DND-41 (cell line): ENCODE results near the gene ETNK2.

ENCODE experiments used
- ATAC-seq: fragments of 200-7000 bp; cut with Tn5 transposase; 3 replicates; pipeline ENCODE4 v1.9.1; 2021; ENCODE audit warnings: low read depth; ENCODE audit not compliant: insufficient read depth
- DNase-seq: peaks from one replicate; pipeline ENCODE4 v3.0.0-alpha.2; 2020
- H2AFZ ChIP-seq: 2 replicates; pipeline ENCODE4 v1.6.0; 2012; ENCODE audit warnings: low read depth, low read length
- H3K27ac ChIP-seq: 2 replicates; pipeline ENCODE4 v1.5.1; 2012; ENCODE audit warnings: low read length, inconsistent platforms
- H3K27me3 ChIP-seq: fragments of 200-600 bp; sonication (generic); 2 replicates; pipeline ENCODE4 v1.6.0; 2012; ENCODE audit warnings: low read length, mild to moderate bottlenecking, inconsistent platforms; ENCODE audit not compliant: insufficient read depth, poor library complexity
- H3K36me3 ChIP-seq: 2 replicates; pipeline ENCODE4 v1.5.1; 2012; ENCODE audit warnings: low read length, inconsistent platforms; ENCODE audit not compliant: insufficient read depth
- H3K4me1 ChIP-seq: 2 replicates; pipeline ENCODE4 v1.5.1; 2012; ENCODE audit warnings: mild to moderate bottlenecking, low read length; ENCODE audit not compliant: insufficient read depth
- H3K4me2 ChIP-seq: 2 replicates; pipeline ENCODE4 v1.6.0; 2012; ENCODE audit warnings: mild to moderate bottlenecking, moderate library complexity, low read length, inconsistent platforms; ENCODE audit not compliant: insufficient read depth
- H3K4me3 ChIP-seq, 2 experiments: fragments of 200-600 bp in 1 of 2; shearing (Covaris generic) in 1 of 2; 2 replicates each; pipeline ENCODE4 v1.5.1; 2012 to 2016; ENCODE audit warnings: inconsistent platforms in 2 of 2, low read length in 2 of 2, mild to moderate bottlenecking in 2 of 2, low read depth in 1 of 2, moderate library complexity in 1 of 2
- H3K79me2 ChIP-seq: 2 replicates; pipeline ENCODE4 v1.6.0; 2012; ENCODE audit warnings: low read length, inconsistent platforms; ENCODE audit not compliant: insufficient read depth
- H3K9ac ChIP-seq: 2 replicates; pipeline ENCODE4 v1.6.0; 2012; ENCODE audit warnings: low read depth, mild to moderate bottlenecking, inconsistent platforms, low read length, moderate library complexity
- H3K9me3 ChIP-seq: 2 replicates; pipeline ENCODE4 v1.5.1; 2012; ENCODE audit warnings: low read length, moderate library complexity, mild to moderate bottlenecking, inconsistent platforms; ENCODE audit not compliant: insufficient read depth, severe bottlenecking
- H4K20me1 ChIP-seq: 2 replicates; pipeline ENCODE4 v1.6.0; 2012; ENCODE audit warnings: low read length; ENCODE audit not compliant: insufficient read depth
- EZH2 ChIP-seq: IDR thresholded peaks from 3 replicates; pipeline ENCODE4 v1.6.1; 2012; ENCODE audit warnings: borderline replicate concordance, low read depth, mild to moderate bottlenecking, moderate library complexity, low read length, inconsistent platforms; ENCODE audit not compliant: severe bottlenecking
- TF ChIP-seq, protein P1 (sequence below): IDR thresholded peaks from 2 replicates; pipeline ENCODE4 v1.5.1; 2012; ENCODE audit warnings: borderline replicate concordance, low read length, moderate library complexity, mild to moderate bottlenecking; ENCODE audit not compliant: poor library complexity, severe bottlenecking; ENCODE audit errors: extremely low read depth

Gene ETNK2

DNA sequence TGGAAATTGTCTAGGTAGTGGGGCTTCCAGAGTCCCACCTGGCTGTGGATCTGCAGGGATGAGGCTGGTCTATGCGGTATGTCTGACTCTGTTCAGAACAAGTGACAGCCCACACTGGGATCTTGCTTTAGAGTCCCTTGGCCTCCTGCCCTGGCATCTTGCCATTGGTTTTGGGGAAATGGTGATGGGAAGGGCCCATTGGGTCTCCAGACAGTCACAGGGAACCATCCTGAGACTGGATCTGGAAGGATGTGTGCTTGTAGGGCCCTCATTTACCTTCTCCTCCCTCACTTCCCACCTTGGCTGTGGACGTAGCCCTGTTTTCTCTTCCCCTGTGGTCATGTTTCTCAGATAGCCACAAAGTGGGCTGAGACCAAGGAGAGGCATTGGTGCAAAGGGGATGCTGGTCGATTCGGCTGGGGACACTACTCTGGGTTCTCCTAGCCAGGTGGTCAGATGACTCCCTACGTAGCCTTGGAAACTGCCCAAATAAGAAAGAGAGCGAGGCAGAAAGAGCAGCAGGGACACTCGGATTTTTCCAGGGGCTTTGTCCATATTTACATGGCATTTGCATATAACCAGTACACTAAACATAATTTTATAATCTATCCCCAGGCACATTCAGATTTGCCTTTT is 63.8 kb downstream of the ETNK2 start:
- ATAC-seq (no peak), DNase-seq (no peak)
- no peak overlapping the region for H3K4me3 ChIP-seq
- H3K9ac ChIP-seq, result no peak overlapping the region
- H3K4me1 ChIP-seq, result no peaks in the 10 kb centered on the region
- H3K79me2 ChIP-seq, result no peaks in the 10 kb centered on the region
- H3K9me3 ChIP-seq, result no peaks in the 10 kb centered on the region
- no peak overlapping the region for H3K27ac ChIP-seq
- no peak overlapping the region for H2AFZ ChIP-seq
- H3K27me3 ChIP-seq, result peaks cover 10% of the 10 kb centered on the region
- H4K20me1 ChIP-seq, result 0 out of 2 replicates have a peak, but pooled peaks cover 6% of the 10 kb centered on the region
- no peak overlapping the region for H3K4me2 ChIP-seq
- TF ChIP-seq, protein P1, sequence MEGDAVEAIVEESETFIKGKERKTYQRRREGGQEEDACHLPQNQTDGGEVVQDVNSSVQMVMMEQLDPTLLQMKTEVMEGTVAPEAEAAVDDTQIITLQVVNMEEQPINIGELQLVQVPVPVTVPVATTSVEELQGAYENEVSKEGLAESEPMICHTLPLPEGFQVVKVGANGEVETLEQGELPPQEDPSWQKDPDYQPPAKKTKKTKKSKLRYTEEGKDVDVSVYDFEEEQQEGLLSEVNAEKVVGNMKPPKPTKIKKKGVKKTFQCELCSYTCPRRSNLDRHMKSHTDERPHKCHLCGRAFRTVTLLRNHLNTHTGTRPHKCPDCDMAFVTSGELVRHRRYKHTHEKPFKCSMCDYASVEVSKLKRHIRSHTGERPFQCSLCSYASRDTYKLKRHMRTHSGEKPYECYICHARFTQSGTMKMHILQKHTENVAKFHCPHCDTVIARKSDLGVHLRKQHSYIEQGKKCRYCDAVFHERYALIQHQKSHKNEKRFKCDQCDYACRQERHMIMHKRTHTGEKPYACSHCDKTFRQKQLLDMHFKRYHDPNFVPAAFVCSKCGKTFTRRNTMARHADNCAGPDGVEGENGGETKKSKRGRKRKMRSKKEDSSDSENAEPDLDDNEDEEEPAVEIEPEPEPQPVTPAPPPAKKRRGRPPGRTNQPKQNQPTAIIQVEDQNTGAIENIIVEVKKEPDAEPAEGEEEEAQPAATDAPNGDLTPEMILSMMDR, result no peak
- no peak for TF ChIP-seq EZH2
- H3K36me3 ChIP-seq, result no peaks in the 10 kb centered on the region

DNA sequence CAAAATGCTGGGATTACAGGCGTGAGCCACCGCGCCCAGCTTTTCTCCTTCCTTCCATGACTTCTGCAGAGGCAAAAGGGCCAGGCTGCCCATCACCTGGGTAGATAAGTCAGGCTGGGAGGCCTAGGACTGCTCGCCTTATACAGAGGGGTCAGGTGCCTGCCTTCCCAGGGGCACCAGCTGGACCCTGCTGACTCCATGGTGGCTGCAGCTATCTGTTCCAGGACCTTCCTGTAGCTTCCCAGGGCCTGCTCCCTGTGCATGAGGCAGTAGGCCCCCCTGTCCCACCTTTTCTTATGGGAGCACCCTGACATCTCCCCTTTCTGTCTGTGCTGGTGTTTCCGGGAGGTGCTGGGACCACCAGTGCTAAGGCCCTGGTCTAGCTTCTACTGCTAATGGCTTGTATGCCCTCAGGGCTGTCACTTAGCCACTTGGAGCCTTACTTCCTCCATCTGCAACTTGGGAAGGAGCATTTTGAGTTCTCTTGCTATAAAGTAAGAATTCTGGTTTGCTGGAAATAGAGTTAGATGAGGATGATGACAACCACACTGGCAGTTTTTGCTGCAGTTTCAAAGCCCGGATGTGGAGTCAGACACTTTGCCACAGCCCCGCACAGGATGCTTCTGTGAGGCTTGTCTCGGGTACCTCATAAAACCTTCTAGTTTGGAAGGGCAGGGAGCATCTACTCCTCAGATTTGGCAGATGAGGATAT is 64.5 kb downstream of the ETNK2 start:
- H3K27me3 ChIP-seq, result peaks cover 10% of the 10 kb centered on the region
- TF ChIP-seq, protein P1, result no peak
- no peak for TF ChIP-seq EZH2
- no peak overlapping the region for H3K27ac ChIP-seq
- DNase-seq (no peak), ATAC-seq (no peak)
- no peaks in the 10 kb centered on the region for H3K79me2 ChIP-seq
- H3K4me3 ChIP-seq, result no peak overlapping the region
- no peak overlapping the region for H3K9ac ChIP-seq
- H3K9me3 ChIP-seq, result no peaks in the 10 kb centered on the region
- H3K4me1 ChIP-seq, result no peaks in the 10 kb centered on the region
- H2AFZ ChIP-seq, result no peak overlapping the region
- 0 out of 2 replicates have a peak, but pooled peaks cover 6% of the 10 kb centered on the region for H4K20me1 ChIP-seq
- H3K36me3 ChIP-seq, result no peaks in the 10 kb centered on the region
- no peak overlapping the region for H3K4me2 ChIP-seq

DNA sequence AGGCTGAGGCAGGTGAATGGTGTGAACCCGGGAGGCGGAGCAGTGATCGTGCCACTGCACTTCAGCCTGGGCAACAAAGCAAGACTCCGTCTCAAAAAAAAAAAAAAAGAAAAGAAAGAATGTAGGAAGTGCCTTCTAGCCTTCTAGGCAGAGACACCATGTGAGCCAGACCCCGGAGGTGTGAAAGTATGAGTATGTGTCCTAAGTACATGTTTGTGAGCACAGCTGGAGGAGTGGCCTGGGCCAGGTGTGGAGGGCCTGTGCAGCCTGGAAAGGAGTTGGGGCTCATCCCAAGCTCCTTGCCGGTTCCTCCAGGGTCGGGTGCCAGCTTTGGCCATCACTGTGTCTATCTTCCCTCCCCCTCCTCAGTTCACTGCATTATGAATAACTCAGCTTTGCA is 66.0 kb downstream of the ETNK2 start:
- Histone ChIP-seq H3K4me2 (no peak overlapping the region), H3K27me3 (peaks cover 10% of the 10 kb centered on the region), H3K9me3 (no peaks in the 10 kb centered on the region), H3K4me3 (no peak overlapping the region), H3K27ac (no peak overlapping the region), H4K20me1 (0 out of 2 replicates have a peak, but pooled peaks cover 6% of the 10 kb centered on the region), H3K79me2 (no peaks in the 10 kb centered on the region), H3K9ac (no peak overlapping the region), H3K4me1 (no peaks in the 10 kb centered on the region), H3K36me3 (no peaks in the 10 kb centered on the region), H2AFZ (no peak overlapping the region)
- no peak for TF ChIP-seq EZH2
- TF ChIP-seq, protein P1, result no peak
- ATAC-seq (no peak), DNase-seq (no peak)
